ENCODE measurements around the gene SMIM13.

- no peak for TF ChIP-seq CTCF (IDR thresholded peaks at IDR 0.05)
- no peak for TF ChIP-seq MYC (IDR thresholded peaks at IDR 0.05; ENCODE audit: borderline replicate concordance, low read length)
- no peak for TF ChIP-seq MAX (IDR thresholded peaks at IDR 0.05)
- TF ChIP-seq SREBF2 (IDR thresholded peaks at IDR 0.05) = no peak
- no peak for TF ChIP-seq USF2 (IDR thresholded peaks at IDR 0.05)
- TF ChIP-seq BHLHE40 (IDR thresholded peaks at IDR 0.05; ENCODE audit: low read depth, low read length) = no peak
- no peak for TF ChIP-seq EP300 (IDR thresholded peaks at IDR 0.05)
- no peak for TF ChIP-seq HOXA7 (CRISPR knock-in tag; IDR thresholded peaks at IDR 0.05)
- TF ChIP-seq POLR2A (IDR thresholded peaks at IDR 0.05; ENCODE audit: low read length) = no peak
- no peak for TF ChIP-seq CEBPB (IDR thresholded peaks at IDR 0.05)
- TF ChIP-seq PHF8 (IDR thresholded peaks at IDR 0.05; ENCODE audit: borderline replicate concordance, low read depth) = no peak
- no peak for TF ChIP-seq JUN (IDR thresholded peaks at IDR 0.05)
- no peak for TF ChIP-seq HDAC2 (IDR thresholded peaks at IDR 0.05)
- no peak for TF ChIP-seq RCOR1 (IDR thresholded peaks at IDR 0.05; ENCODE audit: low read depth, low read length)
Measured at GRCh38 chr6:11103065-11103464, 9.4 kb downstream of the SMIM13 start.

All from A549 (cell line).